Measurements from ENCODE around the gene RPL35. TPM values are rescaled to one million over a fixed set of nuclear protein-coding genes. Genes with fewer than 3 reads are reported as not detected.

RPL35 gene
- polyA plus RNA-seq, 1 donor (not counting 4 experiments of a cell fraction or from before 2014, with no cell fraction given), result 3,325 TPM

GRCh38 chr9:124863371-124863871 lies 1.7 kb upstream of the RPL35 start:
- DNase-seq (ENCODE audit: low read depth, low spot score) (peak; percentile 59), FAIRE-seq (peak; percentile 81)
- Histone ChIP-seq H3K4me3 (ENCODE audit: control insufficient read depth in 2 of 3, extremely low read depth in 1 of 3, insufficient read depth in 2 of 3, low read depth in 1 of 3, low read length in 3 of 3) (peak overlapping the region in 2 of 3 experiments; percentile 41 to 92), H3K9me3 (ENCODE audit: control insufficient read depth, low read depth, low read length) (no peaks in the 10 kb centered on the region), H3K4me1 (ENCODE audit: control insufficient read depth, extremely low read depth, insufficient read depth, low read length) (peaks cover 35% of the 10 kb centered on the region), H4K20me1 (ENCODE audit: control insufficient read depth, extremely low read depth, insufficient read depth, low read length) (peaks cover 22% of the 10 kb centered on the region), H3K4me2 (ENCODE audit: control insufficient read depth, extremely low read depth, insufficient read depth, low read depth, low read length) (peak overlapping the region; percentile 97), H3K9me1 (ENCODE audit: control insufficient read depth, extremely low read depth, insufficient read depth, low read length) (no peaks in the 10 kb centered on the region), H3K9ac (ENCODE audit: control insufficient read depth, extremely low read depth, insufficient read depth, low read length) (peak overlapping the region; percentile 96), H3K27me3 (ENCODE audit: control insufficient read depth, extremely low read depth, insufficient read depth, low read length) (no peaks in the 10 kb centered on the region), H3K36me3 (ENCODE audit: control insufficient read depth in 2 of 2, extremely low read depth in 1 of 2, insufficient read depth in 2 of 2, low read length in 2 of 2) (peaks cover 20 to 30% of the 10 kb centered on the region in 2 experiments), H3K79me2 (ENCODE audit: control insufficient read depth, insufficient read depth, low read length) (peaks cover 44% of the 10 kb centered on the region), H3K27ac (ENCODE audit: control insufficient read depth, insufficient read depth, low read length) (peak overlapping the region; percentile 91), H2AFZ (ENCODE audit: control insufficient read depth, low read length) (peak overlapping the region; percentile 55)
- TF ChIP-seq CTCF (optimal IDR thresholded peaks at IDR 0.05 in 1 of 3, IDR thresholded peaks at IDR 0.05 in 1 of 3, conservative IDR thresholded peaks at IDR 0.05 in 1 of 3; ENCODE audit: extremely low read depth in 1 of 3, insufficient read depth in 2 of 3, low read length in 3 of 3) (no peak), EZH2 (IDR thresholded peaks at IDR 0.05; ENCODE audit: low read length) (no peak)
- dilution Hi-C loops (cut with MboI; ENCODE audit: extremely low pct_ligation_motif_present, low sequenced_read_pairs), result no loop called here

DNA sequence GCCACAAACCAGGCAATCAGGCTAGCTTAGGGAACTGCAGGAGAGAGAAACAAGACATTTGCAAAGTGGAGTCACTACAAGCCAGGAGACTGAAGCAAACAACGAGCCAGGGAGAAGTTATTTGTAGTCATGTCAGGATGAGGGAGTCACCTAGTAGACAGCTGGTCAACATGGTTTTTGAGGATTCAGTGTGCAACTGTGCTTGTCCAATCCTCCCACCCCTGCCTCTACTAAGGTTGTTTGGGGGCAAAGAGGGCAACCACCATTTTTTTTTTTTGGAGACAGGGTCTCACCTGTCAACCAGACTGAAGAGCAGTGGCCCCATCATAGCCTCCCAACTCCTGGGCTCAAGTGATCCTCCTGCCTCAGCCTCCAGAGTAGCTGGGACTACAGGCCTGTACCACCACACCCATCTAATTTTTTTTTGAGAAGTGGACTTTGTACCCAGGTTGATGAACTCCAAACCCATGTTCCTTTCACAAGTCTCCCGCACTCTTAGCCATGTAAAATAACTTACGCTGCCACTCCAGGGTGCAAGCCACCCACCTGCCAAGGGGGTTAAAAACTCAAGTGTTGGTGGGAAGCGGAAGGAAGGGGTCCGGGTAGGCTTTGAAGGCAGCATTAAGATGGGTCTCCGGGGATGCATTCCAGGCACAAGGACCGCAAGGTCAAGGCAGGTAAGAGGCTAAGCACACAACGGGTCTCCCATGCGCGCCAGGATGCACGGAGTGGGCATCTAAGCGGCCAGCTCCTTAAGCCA lies 995 bp downstream of the RPL35 start:
- DNase-seq (ENCODE audit: low read depth, low spot score), result no peak
- no peak for FAIRE-seq
- Histone ChIP-seq H2AFZ (ENCODE audit: control insufficient read depth, low read length) (no peak overlapping the region), H3K27me3 (ENCODE audit: control insufficient read depth, extremely low read depth, insufficient read depth, low read length) (no peaks in the 10 kb centered on the region), H3K27ac (ENCODE audit: control insufficient read depth, insufficient read depth, low read length) (peak overlapping the region; percentile 91), H3K9me3 (ENCODE audit: control insufficient read depth, low read depth, low read length) (no peaks in the 10 kb centered on the region), H3K36me3 (ENCODE audit: control insufficient read depth in 2 of 2, extremely low read depth in 1 of 2, insufficient read depth in 2 of 2, low read length in 2 of 2) (peaks cover 34 to 49% of the 10 kb centered on the region in 2 experiments), H3K9me1 (ENCODE audit: control insufficient read depth, extremely low read depth, insufficient read depth, low read length) (no peaks in the 10 kb centered on the region), H3K4me1 (ENCODE audit: control insufficient read depth, extremely low read depth, insufficient read depth, low read length) (peaks cover 31% of the 10 kb centered on the region), H3K4me3 (ENCODE audit: control insufficient read depth in 2 of 3, extremely low read depth in 1 of 3, insufficient read depth in 2 of 3, low read depth in 1 of 3, low read length in 3 of 3) (peak overlapping the region; percentile 92 to 95 (median 94)), H3K4me2 (ENCODE audit: control insufficient read depth, extremely low read depth, insufficient read depth, low read depth, low read length) (peak overlapping the region; percentile 89), H3K79me2 (ENCODE audit: control insufficient read depth, insufficient read depth, low read length) (peaks cover 38% of the 10 kb centered on the region), H3K9ac (ENCODE audit: control insufficient read depth, extremely low read depth, insufficient read depth, low read length) (peak overlapping the region; percentile 96), H4K20me1 (ENCODE audit: control insufficient read depth, extremely low read depth, insufficient read depth, low read length) (peaks cover 45% of the 10 kb centered on the region)
- dilution Hi-C loops (cut with MboI; ENCODE audit: extremely low pct_ligation_motif_present, low sequenced_read_pairs), result no loop called here
- no peak for TF ChIP-seq CTCF (optimal IDR thresholded peaks at IDR 0.05 in 1 of 3, IDR thresholded peaks at IDR 0.05 in 1 of 3, conservative IDR thresholded peaks at IDR 0.05 in 1 of 3; ENCODE audit: extremely low read depth in 1 of 3, insufficient read depth in 2 of 3, low read length in 3 of 3)
- no peak for TF ChIP-seq EZH2 (IDR thresholded peaks at IDR 0.05; ENCODE audit: low read length)
